ENCODE results near the gene TNIP2. TPM values are rescaled to one million over a fixed set of nuclear protein-coding genes. Genes with fewer than 3 reads are reported as not detected.

TNIP2 gene
- total RNA-seq, 1 experiment from 2014 or later = 56.5 TPM

DNA sequence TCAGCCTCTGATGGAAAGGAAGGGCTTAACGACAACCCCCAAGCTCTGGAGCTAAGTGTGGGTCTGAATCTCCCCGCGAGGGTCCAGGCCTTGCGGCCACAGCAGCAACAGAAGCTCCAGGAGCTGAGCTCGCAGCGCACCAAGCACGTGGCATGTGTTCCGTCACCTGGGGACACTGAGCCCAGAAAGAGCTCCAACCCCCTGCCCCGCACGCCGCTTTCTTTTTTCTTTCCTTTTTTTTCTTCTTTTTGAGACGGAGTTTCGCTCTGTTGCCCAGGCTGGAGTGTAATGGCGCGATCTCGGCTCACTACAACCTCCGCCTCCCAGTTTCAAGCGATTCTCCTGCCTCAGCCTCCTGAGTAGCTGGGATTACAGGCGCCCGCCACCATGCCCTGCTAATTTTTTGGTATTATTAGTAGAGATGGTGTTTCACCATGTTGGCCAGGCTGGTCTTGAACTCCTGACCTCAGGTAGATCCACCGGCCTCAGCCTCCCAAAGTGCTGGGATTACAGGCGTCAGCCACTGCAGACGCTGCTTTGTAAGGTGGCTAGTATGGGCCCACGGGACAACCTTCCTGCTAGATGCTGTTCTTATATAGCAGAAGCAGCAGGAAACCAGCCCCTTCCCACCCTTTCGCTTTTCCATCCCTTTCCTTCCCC, 685 bp upstream of the TNIP2 start:
- TSS peak; percentile 41 for BruUV-seq (replicated peaks)
- no peaks in the 10 kb centered on the region for H3K36me3 ChIP-seq (ENCODE audit: low read depth, low read length)
- H4K20me1 ChIP-seq (ENCODE audit: low read length) = peaks cover 9% of the 10 kb centered on the region; the same call in 1 of the 2 replicates
- no peaks in the 10 kb centered on the region for H3K27me3 ChIP-seq (ENCODE audit: low read length)
- no peak overlapping the region for H3K27ac ChIP-seq (ENCODE audit: low read length)
- H3K4me1 ChIP-seq (ENCODE audit: insufficient read depth, low read length) = peaks cover 6% of the 10 kb centered on the region; the same call in 1 of the 2 replicates
- peak overlapping the region; percentile 81 for H2AFZ ChIP-seq (ENCODE audit: low read length)
- TF ChIP-seq EZH2phosphoT487 (IDR thresholded peaks at IDR 0.05; ENCODE audit: borderline replicate concordance, low read length) (no peak), EZH2 (IDR thresholded peaks at IDR 0.05; ENCODE audit: low read length, unreplicated experiment) (no peak)
- TF ChIP-seq, protein P1, sequence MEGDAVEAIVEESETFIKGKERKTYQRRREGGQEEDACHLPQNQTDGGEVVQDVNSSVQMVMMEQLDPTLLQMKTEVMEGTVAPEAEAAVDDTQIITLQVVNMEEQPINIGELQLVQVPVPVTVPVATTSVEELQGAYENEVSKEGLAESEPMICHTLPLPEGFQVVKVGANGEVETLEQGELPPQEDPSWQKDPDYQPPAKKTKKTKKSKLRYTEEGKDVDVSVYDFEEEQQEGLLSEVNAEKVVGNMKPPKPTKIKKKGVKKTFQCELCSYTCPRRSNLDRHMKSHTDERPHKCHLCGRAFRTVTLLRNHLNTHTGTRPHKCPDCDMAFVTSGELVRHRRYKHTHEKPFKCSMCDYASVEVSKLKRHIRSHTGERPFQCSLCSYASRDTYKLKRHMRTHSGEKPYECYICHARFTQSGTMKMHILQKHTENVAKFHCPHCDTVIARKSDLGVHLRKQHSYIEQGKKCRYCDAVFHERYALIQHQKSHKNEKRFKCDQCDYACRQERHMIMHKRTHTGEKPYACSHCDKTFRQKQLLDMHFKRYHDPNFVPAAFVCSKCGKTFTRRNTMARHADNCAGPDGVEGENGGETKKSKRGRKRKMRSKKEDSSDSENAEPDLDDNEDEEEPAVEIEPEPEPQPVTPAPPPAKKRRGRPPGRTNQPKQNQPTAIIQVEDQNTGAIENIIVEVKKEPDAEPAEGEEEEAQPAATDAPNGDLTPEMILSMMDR (conservative IDR thresholded peaks at IDR 0.05; ENCODE audit: low read depth, low read length) = no peak
- H3K4me2 ChIP-seq (ENCODE audit: low read length) = peak overlapping the region; percentile 81
- H3K9ac ChIP-seq (ENCODE audit: low read length) = no peak overlapping the region
- H3K4me3 ChIP-seq (ENCODE audit: low read length) = peak overlapping the region; percentile 53
- H3K9me3 ChIP-seq (ENCODE audit: low read length) = no peaks in the 10 kb centered on the region
- DNase-seq (no peak), ATAC-seq (no peak)
- intact Hi-C loops (cut with micrococcal nuclease) = no loop called here
- H3F3A ChIP-seq (ENCODE audit: low read length, unreplicated experiment) = no peaks in the 10 kb centered on the region
- H3K9me2 ChIP-seq (replicated peaks; ENCODE audit: low read length) = no peaks in the 10 kb centered on the region
- POLR2A ChIA-PET (ENCODE audit: unreplicated experiment) = interaction anchor here (0.6 kb wide), 1 partner anchor 179 kb away, joined by 5 read pairs; no protein-coding TSS in a partner anchor
- CTCF ChIA-PET = interaction anchor here (0.6 kb wide), 1 partner anchor 584 kb away, joined by 5 read pairs; no protein-coding TSS in a partner anchor
- peaks cover 37% of the 10 kb centered on the region for H3K79me2 ChIP-seq (ENCODE audit: low read length)

DNA sequence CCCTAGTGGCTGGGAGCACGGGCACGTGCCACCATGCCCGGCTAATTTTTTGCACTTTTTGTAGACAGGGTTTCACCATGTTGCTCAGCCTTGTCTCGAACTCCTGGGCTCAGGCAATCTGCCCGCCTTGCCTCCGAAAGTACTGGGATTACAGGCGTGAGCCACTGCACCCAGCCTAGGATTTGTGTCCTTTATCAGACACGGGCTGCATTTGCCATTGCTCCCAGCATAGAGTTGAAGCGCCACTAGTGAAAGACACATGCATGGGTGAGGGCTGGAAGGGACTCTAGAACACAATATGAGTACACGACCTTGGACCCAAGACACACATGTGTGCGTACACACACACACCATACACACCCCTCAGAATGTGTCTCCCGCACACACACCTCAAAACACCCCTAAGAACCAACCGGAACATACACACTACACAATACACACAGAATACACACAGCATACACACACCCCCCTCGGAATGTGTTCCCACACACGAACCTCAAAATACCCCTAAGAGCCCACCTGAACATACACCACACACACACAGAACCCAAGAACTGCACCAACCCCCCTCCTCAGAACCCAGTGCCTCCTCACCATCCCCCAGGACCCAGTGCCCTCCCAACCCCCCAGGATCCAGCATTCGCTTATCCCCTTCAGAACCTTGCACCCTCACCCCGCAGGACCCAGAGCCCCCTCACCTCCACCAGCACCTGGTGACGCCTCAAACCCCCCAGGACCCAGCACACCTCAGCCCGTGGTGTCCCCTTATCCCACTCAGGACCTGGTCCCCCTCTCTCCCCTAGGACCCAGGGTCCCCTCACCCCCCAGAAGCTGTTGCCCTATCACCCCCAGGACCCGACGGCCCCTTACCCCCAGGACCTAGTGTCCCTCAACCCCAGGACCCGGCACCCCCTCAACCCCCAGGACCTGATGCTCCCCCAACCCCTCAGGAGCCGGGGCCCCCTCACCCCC, 1.0 kb downstream of the TNIP2 start:
- peak overlapping the region; percentile 90 for H3K4me2 ChIP-seq (ENCODE audit: low read length)
- ChIA-PET POLR2A (ENCODE audit: unreplicated experiment) (interaction anchor here (0.5 to 0.6 kb wide), 2 partner anchors 9 to 88 kb away, joined by 3 to 7 read pairs; partner anchors contain the start of gene ADD1), CTCF (interaction anchor here (0.7 kb wide), 1 partner anchor 393 kb away, joined by 3 read pairs; no protein-coding TSS in a partner anchor)
- peaks cover 9% of the 10 kb centered on the region; the same call in 1 of the 2 replicates for H4K20me1 ChIP-seq (ENCODE audit: low read length)
- peak overlapping the region; percentile 77 for H3K4me3 ChIP-seq (ENCODE audit: low read length)
- H3K9me3 ChIP-seq (ENCODE audit: low read length) = no peaks in the 10 kb centered on the region
- no TSS peak for BruUV-seq (replicated peaks)
- no peaks in the 10 kb centered on the region for H3K9me2 ChIP-seq (replicated peaks; ENCODE audit: low read length)
- H3F3A ChIP-seq (ENCODE audit: low read length, unreplicated experiment) = no peaks in the 10 kb centered on the region
- H3K36me3 ChIP-seq (ENCODE audit: low read depth, low read length) = no peaks in the 10 kb centered on the region
- H2AFZ ChIP-seq (ENCODE audit: low read length) = no peak overlapping the region
- no peaks in the 10 kb centered on the region for H3K27me3 ChIP-seq (ENCODE audit: low read length)
- intact Hi-C loops (cut with micrococcal nuclease) = no loop called here
- TF ChIP-seq EZH2phosphoT487 (IDR thresholded peaks at IDR 0.05; ENCODE audit: borderline replicate concordance, low read length) (no peak), EZH2 (IDR thresholded peaks at IDR 0.05; ENCODE audit: low read length, unreplicated experiment) (no peak)
- TF ChIP-seq, protein P1 (conservative IDR thresholded peaks at IDR 0.05; ENCODE audit: low read depth, low read length) = no peak
- peaks cover 49% of the 10 kb centered on the region for H3K79me2 ChIP-seq (ENCODE audit: low read length)
- H3K9ac ChIP-seq (ENCODE audit: low read length) = peak overlapping the region; percentile 77
- ATAC-seq (no peak), DNase-seq (no peak)
- no peak overlapping the region for H3K27ac ChIP-seq (ENCODE audit: low read length)
- H3K4me1 ChIP-seq (ENCODE audit: insufficient read depth, low read length) = 0 out of 2 replicates have a peak, but pooled peaks cover 6% of the 10 kb centered on the region
